ENCODE data around the gene ZNF213. TPM values are rescaled to one million over a fixed set of nuclear protein-coding genes. Genes with fewer than 3 reads are reported as not detected.

The ZNF213 gene
- total and polyA plus RNA-seq, 2 experiments from 2014 or later: 7.5 to 10.1 TPM

- Histone ChIP-seq H3K9me3 (ENCODE audit: low read depth) (no peaks in the 10 kb centered on the region), H3K4me3 (no peak overlapping the region), H3K27ac (no peak overlapping the region), H3K36me3 (no peaks in the 10 kb centered on the region), H3K27me3 (no peaks in the 10 kb centered on the region), H3K4me1 (ENCODE audit: low read depth) (peaks cover 10% of the 10 kb centered on the region)
- TF ChIP-seq, protein P1, sequence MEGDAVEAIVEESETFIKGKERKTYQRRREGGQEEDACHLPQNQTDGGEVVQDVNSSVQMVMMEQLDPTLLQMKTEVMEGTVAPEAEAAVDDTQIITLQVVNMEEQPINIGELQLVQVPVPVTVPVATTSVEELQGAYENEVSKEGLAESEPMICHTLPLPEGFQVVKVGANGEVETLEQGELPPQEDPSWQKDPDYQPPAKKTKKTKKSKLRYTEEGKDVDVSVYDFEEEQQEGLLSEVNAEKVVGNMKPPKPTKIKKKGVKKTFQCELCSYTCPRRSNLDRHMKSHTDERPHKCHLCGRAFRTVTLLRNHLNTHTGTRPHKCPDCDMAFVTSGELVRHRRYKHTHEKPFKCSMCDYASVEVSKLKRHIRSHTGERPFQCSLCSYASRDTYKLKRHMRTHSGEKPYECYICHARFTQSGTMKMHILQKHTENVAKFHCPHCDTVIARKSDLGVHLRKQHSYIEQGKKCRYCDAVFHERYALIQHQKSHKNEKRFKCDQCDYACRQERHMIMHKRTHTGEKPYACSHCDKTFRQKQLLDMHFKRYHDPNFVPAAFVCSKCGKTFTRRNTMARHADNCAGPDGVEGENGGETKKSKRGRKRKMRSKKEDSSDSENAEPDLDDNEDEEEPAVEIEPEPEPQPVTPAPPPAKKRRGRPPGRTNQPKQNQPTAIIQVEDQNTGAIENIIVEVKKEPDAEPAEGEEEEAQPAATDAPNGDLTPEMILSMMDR (IDR thresholded peaks at IDR 0.05; ENCODE audit: low read depth, low read length): no peak
- DNase-seq (ENCODE audit: low read depth in 1 of 2, low spot score in 1 of 2): no peak
Observed at GRCh38 chr16:3142770-3143169, 7.9 kb downstream of the ZNF213 start.

GRCh38 chr16:3143189-3143588, 8.4 kb downstream of the ZNF213 start:
- Histone ChIP-seq H3K4me1 (ENCODE audit: low read depth) (peaks cover 10% of the 10 kb centered on the region), H3K36me3 (no peaks in the 10 kb centered on the region), H3K9me3 (ENCODE audit: low read depth) (no peaks in the 10 kb centered on the region), H3K4me3 (no peak overlapping the region), H3K27ac (no peak overlapping the region), H3K27me3 (peaks cover under 1% of the 10 kb centered on the region)
- no peak for DNase-seq (ENCODE audit: low read depth in 1 of 2, low spot score in 1 of 2)
- TF ChIP-seq, protein P1 (IDR thresholded peaks at IDR 0.05; ENCODE audit: low read depth, low read length): no peak

- H3K4me1 ChIP-seq (ENCODE audit: low read depth): peaks cover 10% of the 10 kb centered on the region
Observed at GRCh38 chr16:3143598-3144320, 8.9 kb downstream of the ZNF213 start.

GRCh38 chr16:3144321-3144983, 9.6 kb downstream of the ZNF213 start:
- Histone ChIP-seq H3K27ac (no peak overlapping the region), H3K9me3 (ENCODE audit: low read depth) (no peaks in the 10 kb centered on the region), H3K4me1 (ENCODE audit: low read depth) (peaks cover 10% of the 10 kb centered on the region), H3K36me3 (no peaks in the 10 kb centered on the region), H3K4me3 (no peak overlapping the region), H3K27me3 (peaks cover 6% of the 10 kb centered on the region)
- TF ChIP-seq, protein P1 (IDR thresholded peaks at IDR 0.05; ENCODE audit: low read depth, low read length): no peak
- DNase-seq (ENCODE audit: low read depth in 1 of 2, low spot score in 1 of 2): no peak

More at GRCh38 chr16:3143598-3144320, 8.9 kb downstream of the ZNF213 start:
- no peak overlapping the region for H3K27ac ChIP-seq
- TF ChIP-seq, protein P1 (IDR thresholded peaks at IDR 0.05; ENCODE audit: low read depth, low read length): no peak
- DNase-seq (ENCODE audit: low read depth in 1 of 2, low spot score in 1 of 2): no peak
- H3K27me3 ChIP-seq: peaks cover 6% of the 10 kb centered on the region
- H3K4me3 ChIP-seq: no peak overlapping the region
- no peaks in the 10 kb centered on the region for H3K9me3 ChIP-seq (ENCODE audit: low read depth)
- no peaks in the 10 kb centered on the region for H3K36me3 ChIP-seq

DNA sequence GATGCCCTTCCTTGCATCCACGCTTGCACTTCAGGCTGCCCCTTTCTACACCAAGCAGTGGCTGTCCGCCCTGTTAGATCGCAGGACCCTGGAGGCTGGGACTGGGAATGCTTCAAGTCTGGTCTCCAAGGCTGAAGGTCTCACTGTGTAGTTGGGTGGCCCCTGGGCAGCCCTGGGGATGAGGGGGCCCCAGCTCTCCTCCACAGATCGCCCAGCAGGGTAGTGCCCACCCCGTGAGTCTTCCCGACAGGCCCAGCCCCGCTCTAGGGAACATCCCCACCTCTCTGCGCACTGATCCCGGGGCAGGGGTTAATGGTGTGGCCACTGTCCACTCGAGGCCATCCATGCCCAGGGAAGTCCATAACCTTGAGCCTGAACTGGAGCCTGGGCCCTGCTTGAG, 10.3 kb downstream of the ZNF213 start:
- no peak overlapping the region for H3K27ac ChIP-seq
- peaks cover 10% of the 10 kb centered on the region for H3K4me1 ChIP-seq (ENCODE audit: low read depth)
- TF ChIP-seq, protein P1 (IDR thresholded peaks at IDR 0.05; ENCODE audit: low read depth, low read length): no peak
- no peaks in the 10 kb centered on the region for H3K36me3 ChIP-seq
- peaks cover 6% of the 10 kb centered on the region for H3K27me3 ChIP-seq
- no peak for DNase-seq (ENCODE audit: low read depth in 1 of 2, low spot score in 1 of 2)
- H3K9me3 ChIP-seq (ENCODE audit: low read depth): no peaks in the 10 kb centered on the region
- H3K4me3 ChIP-seq: no peak overlapping the region
